IPS-18c (cell line): ENCODE measurements around the gene FAM237B.
"Not testable (repeated sequence)": the region's sequence is repeated elsewhere in the genome, so short reads cannot be mapped to it uniquely, and the experiment has no call there.

Source experiments
- H3K4me3 ChIP-seq: 2 replicates; pipeline ENCODE4 v1.7.0; 2013; ENCODE audit warnings: low read depth, mild to moderate bottlenecking, low read length, moderate library complexity; ENCODE audit not compliant: insufficient read depth
- H3K9me3 ChIP-seq: one replicate; pipeline ENCODE4 v1.6.1; 2013; ENCODE audit warnings: mild to moderate bottlenecking, low read length, moderate library complexity; ENCODE audit not compliant: control insufficient read depth, insufficient read depth

The FAM237B gene

DNA sequence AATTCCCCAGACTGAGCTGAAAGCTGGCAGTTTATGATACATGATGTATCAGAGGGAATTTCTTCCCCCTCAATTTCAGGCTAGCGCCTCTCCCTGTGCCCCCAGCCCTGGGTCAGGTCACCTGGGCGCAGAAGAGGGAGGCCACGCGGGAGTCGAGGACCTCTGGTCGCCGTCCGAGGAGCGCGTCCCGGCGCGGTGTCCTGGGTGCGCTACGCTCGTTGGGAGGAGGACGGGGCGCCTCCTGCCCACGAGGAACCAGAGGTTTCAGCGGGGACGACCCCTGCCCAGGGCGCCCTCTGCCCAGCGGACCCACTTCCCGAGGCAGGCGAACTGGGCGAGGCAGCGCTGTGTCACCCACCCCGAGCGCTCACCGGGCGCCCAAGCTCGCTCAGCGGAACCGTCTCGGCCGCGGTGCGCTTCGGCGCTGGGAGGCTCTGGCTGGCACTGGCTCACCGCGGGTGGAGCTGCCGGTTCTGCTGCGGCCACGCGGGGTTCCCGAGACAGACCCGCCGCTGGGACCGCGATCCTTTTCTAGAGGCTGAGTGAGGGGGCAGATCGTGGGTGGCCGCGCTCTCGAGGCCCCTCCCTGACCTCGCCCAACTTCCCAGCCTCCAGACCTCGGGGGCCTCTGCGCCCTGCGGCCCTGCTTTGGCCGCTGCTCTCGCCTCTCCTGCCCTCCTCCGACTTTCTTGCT lies at the start of gene FAM237B:
Gene FAM237B (minus strand): TSS at position 504 of the 694 bp plus-strand sequence. CDS start 1,556 bp downstream, outside the sequence.
- no peaks in the 10 kb centered on the region for H3K9me3 ChIP-seq
- H3K4me3 ChIP-seq: peak within 1 kb of the TSS; percentile 52

DNA sequence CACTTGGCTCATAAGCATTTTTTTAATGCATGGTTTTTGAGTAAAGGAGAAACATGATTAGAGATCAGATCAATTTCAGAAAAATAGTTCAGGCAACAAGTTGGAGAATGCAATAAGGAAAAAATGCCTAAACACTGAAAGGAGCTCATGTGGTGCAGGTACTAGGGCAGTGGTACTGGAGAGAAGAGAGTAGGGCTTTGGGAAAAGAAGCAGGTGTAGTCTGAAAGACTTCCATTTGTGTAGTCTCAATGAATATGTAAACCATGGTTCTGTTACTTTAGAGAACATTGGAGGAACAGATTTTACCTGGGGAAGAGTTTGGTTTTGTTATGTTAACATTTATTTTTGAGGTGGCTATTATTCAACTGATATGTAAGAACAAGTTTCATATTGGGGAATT lies 30.9 kb upstream of the FAM237B start:
- Histone ChIP-seq H3K9me3 (peaks cover under 1% of the 10 kb centered on the region), H3K4me3 (no peak overlapping the region)

DNA sequence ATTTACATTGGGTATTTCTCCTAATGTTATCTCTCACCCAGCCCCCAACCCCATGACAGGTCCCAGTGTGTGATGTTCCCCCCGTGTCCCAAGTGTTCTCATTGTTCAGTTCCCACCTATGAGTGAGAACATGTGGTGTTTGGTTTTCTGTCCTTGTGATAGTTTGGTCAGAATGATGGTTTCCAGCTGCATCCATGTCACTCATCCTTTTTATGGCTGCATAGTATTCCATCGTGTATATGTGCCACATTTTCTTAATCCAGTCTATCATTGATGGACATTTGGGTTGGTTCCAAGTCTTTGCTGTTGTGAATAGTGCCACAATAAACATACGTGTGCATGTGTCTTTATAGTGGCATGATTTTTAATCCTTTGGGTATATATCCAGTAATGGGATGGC lies 28.9 kb upstream of the FAM237B start:
- H3K9me3 ChIP-seq, H3K4me3 ChIP-seq: not testable (repeated sequence)

DNA sequence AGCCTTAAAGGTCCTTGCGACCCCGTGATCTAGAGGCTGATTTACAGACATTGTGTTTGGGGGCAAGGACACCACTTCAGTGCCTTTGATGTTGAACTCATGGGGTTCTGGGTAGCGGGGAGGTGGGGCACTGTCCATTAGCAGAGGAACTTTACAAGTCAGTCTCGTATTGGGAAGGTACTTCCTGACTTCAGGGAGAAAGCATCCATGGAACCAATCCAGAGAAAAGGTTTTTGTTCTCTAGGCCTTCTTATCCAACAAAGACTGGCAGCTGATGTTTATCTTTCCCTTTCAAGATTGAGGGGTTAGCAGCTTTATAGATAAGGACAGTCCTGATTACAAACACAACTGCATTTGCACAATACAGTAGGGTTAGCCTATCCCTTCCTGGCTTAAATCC lies 28.2 kb upstream of the FAM237B start:
- no peak overlapping the region for H3K4me3 ChIP-seq
- H3K9me3 ChIP-seq: peaks cover 3% of the 10 kb centered on the region

DNA sequence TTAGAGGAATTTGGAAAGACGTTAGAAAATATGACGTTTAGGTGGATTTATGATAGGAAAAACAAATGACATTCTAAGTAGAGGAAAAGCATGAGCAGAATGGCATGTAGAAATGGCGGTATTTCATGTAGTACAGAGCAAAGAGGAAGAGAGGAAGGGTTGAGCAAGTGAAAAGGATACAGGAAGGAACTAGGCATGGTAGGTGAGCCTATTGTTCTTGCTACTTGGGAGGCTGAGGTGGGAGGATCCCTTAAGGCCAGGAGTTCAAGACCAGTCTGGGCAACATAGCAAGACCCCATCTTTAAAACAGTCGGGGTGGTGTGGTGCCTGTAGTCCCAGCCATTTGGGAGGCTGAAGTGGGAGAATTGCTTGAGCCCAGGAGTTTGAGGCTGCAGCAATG lies 26.7 kb upstream of the FAM237B start:
- peaks cover 3% of the 10 kb centered on the region for H3K9me3 ChIP-seq
- no peak overlapping the region for H3K4me3 ChIP-seq

DNA sequence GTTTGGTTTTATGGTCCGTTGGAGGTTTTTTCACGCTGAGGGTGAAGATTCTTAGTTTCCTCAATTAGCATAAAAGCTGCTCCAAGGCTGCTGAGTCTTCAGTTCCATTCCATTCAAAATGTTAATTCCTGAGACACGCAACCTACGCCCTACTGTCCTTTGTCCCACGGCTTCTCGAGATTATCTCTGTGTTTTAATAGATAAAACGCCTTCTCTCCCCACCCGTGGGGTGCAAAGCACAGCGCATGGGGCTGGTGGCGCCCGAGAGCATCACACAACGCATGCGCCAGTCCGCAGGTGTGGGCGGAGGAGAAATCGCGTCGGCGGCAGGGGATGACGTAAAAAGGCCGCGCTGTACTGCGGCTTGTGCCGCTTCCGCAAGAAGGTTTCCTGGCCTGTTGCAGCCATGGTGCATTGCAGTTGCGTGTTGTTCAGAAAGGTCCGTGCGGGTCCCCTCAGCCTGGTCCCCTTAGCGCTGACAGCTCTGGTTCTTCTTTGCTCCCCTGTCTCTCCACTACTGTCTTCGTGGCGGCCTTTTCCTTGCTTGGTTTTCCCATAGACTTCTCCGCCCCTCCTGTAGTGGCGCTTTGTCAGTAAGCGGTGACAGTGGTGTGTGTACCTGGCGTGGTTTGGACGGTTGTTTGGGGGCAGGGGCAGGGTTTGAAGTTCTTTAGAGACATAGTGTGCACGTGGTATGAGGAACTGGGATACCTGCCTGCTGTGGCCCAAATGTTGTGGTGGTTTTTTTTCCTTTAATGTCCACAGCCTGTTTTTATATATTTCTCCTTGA lies 25.4 kb upstream of the FAM237B start, which contains the start of gene GTPBP10:
Gene GTPBP10 (plus strand): TSS at position 381 of the 790 bp plus-strand sequence. CDS start 26 bp downstream, at position 407.
- H3K9me3 ChIP-seq: peaks cover 3% of the 10 kb centered on the region
- H3K4me3 ChIP-seq: peak within 1 kb of the TSS; percentile 99

DNA sequence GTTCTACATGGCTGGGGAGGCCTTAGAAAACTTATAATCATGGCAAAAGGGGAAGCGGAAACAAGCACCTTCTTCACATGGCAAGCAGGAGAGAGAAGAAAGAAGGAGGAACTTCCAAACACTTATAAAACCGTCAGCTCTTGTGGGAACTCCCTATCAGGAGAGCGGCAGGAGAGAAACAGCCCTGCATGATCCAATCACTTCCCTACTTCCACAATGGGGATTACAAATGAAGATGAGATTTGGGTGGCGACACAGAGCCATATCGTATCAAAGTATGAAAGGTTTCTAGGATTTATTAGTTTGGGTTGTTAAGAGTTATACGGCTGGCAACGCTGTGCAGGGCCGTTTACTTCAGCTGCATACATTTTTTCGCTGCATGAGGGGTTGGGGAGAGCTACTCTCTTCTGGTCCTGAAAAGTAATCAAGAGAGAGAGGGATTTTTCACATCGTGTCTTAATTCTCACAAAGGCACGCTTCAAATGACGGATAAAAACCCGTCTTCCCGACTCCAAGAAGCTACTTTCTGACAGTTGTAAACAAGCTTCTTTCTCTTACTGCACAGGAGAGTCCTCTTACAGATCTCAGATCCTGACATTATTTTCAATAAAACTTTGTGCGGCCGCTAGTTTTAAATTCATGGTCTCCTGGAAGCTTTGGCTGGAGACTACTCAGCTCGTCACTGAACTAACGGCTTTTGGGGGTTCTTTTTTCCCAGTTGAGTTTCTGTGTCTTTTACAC lies 24.7 kb upstream of the FAM237B start:
- H3K4me3 ChIP-seq: peak overlapping the region; percentile 99

DNA sequence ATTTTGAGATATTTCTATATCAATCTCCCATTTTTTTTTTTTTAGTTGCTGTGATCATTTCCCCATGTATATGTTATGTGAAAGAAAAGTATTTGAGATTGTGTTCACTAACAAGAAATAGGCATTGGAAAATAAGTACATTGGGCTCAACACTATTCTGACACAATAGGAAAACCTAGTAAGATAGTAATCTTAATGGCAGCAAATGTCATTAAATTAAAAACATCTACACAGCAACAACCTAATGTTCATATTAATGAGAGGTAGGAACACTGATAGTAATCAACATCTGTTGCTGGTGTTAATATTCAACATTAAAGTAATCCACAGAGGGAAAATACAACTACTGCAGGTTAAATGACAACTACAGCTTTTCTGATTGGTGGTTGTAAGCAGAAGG lies 23.9 kb upstream of the FAM237B start:
- Histone ChIP-seq H3K4me3 (no peak overlapping the region), H3K9me3 (peaks cover 3% of the 10 kb centered on the region)

More for the DNA sequence above, 24.7 kb upstream of the FAM237B start:
- peaks cover 3% of the 10 kb centered on the region for H3K9me3 ChIP-seq

DNA sequence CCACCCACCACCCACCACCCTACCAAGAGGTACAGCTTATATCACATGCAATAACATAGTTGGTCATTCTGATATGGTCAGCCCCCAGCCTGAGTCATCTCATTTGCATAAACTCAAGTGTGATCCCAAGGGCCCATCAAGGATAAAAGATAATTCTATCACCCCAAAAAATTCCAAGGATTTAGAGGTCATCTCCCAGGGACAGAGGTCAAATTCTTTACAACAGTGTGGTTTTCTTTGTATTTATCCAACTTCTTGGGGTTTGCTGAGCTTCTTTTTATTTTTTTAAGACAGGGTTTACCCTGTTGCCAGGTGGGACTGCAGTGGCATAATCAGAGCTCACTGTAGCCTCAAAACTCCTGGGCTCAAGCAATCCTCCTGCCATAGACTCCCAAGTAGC lies 16.0 kb upstream of the FAM237B start:
- Histone ChIP-seq H3K4me3 (no peak overlapping the region), H3K9me3 (no peaks in the 10 kb centered on the region)

DNA sequence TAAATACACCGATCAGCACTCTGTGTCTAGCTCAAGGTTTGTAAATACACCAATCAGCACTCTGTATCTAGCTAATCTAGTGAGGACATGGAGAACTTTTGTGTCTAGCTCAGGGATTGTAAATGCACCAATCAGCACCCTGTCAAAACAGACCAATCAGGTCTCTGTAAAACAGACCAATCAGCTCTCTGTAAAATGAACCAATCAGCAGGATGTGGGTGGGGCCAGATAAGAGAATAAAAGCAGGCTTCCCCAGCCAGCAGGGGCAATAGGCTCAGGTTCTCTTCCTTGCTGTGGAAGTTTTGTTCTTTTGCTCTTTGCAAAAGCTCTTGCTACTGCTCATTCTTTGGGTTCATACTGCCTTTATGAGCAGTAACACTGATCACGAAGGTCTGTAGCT lies 13.8 kb upstream of the FAM237B start:
- not testable (repeated sequence) for H3K4me3 ChIP-seq, H3K9me3 ChIP-seq

DNA sequence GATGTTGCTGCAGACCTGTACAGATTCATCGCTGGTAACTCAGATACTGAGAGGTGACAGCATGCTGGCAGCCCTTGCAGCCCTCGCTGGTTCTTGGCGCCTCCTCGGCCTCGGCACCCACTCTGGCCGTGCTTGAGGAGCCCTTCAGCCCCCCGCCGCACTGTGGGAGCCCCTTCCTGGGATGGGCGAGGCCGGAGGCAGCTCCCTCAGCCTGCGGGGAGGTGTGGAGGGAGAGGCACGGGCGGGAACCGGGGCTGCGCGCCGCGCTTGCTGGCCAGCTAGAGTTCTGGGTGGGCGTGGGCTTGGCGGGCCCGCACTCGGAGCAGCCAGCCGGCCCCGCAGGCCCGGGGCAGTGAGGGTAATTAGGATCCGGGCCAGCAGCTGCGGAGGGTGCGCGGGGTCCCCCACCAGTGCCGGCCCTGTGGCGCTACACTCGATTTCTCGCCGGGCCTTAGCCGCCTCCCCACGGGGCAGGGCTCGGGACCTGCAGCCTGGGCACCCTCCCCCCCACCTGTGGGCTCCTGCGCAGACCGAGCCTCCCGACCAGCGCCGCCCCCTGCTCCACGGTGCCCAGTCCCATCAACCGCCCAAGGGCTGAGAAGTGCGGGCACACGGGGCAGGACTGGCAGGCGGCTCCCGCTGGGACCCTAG lies 13.2 kb upstream of the FAM237B start:
- Histone ChIP-seq H3K9me3 (no peaks in the 10 kb centered on the region), H3K4me3 (no peak overlapping the region)

DNA sequence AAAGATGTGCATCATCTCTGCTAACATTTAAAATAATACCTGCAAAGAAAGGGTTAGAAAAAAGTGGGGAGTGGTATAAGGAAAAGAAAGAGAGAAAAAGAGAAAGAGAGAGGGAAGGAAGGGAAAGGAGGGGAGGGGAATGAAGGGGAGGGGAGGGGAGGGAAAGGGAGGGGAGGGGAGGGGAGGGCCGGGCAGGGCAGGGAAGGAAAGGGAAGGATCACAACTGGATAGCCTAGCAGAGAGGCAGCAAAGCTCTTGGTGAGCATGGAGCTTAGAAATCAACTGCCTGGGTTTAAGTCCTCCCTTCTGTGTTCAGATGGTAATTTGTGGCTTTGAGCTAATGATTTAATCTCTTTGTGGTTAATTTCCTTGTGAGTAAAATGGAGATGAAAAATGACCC lies 5.4 kb upstream of the FAM237B start:
- Histone ChIP-seq H3K9me3 (no peaks in the 10 kb centered on the region), H3K4me3 (no peak overlapping the region)

DNA sequence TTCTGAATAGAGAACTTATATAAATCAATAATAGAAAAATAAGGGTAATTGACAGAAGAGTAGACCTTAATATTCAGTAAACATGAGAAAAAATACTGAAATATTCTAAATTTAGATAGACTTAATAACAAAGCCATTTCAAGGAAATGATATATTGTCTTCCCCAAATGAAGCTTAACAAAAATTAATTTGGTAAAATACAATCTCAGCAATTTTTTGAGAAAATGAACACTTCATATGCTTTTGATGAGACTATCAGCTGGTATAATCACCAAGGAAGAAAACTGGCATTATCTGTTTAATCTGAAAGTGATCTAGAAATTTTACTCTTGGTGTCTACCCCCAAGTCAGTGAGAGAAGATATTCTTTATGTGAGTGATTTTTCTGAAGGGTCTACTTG lies 1.7 kb upstream of the FAM237B start:
- H3K4me3 ChIP-seq: no peak overlapping the region

DNA sequence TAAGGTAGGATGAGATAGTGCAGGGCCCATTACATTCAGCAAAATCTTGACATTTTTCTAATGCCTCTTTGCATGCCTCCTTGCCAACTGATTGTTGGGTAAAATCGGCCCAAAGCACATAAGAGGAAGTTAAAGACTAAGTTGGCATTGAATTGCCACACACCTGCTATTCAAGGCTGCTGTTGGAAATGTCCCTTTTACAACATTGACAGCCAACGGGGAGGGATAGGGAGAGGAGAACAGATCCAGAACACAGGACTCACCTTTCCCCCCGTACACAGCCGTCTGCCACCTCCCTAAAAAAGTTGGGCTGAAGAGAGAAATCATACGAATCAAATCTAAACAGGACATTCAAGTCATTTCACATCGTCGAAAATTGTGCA lies 695 bp downstream of the FAM237B start:
- peak overlapping the region; percentile 52; the same call in 1 of the 2 replicates for H3K4me3 ChIP-seq
- H3K9me3 ChIP-seq: no peaks in the 10 kb centered on the region

More for the DNA sequence above, 1.7 kb upstream of the FAM237B start:
- H3K9me3 ChIP-seq: no peaks in the 10 kb centered on the region

DNA sequence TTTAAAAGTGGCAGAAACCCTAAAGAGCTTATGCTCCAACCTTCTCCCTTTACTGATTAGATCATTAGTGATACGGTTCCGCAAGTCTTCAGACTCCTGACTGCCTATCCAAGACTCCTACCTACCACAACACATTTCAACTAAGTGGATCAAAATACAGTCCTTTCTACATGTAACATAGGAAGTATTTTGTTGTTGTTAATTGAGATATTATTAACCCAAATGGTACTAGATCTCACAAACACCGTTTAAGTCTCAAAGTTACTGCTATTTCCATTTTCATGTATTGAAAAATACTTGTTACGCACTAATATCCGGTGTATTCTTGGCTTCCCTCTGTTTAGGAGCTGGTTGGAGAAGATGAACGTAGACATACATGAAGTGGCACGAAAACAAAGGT lies 1.1 kb downstream of the FAM237B start:
- Histone ChIP-seq H3K9me3 (no peaks in the 10 kb centered on the region), H3K4me3 (no peak overlapping the region)

DNA sequence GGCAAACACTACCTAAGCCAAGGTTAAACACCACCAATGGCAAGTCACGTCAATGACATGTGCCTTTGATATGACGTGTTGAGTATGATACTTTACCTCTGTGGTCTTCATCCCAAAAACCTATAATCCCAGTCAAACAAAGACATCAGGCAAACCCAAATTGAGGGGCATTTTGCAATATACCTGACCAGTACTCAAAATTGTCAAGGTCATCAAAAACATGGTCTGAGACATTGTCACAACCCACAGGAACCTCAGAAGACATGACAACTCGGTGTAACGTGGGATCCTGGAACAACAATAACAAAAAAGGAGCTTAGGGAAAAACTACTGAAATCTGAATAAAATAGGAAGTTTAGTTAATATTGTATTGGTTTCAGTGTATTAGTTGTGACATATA lies 7.2 kb downstream of the FAM237B start:
- no peaks in the 10 kb centered on the region for H3K9me3 ChIP-seq
- no peak overlapping the region for H3K4me3 ChIP-seq

DNA sequence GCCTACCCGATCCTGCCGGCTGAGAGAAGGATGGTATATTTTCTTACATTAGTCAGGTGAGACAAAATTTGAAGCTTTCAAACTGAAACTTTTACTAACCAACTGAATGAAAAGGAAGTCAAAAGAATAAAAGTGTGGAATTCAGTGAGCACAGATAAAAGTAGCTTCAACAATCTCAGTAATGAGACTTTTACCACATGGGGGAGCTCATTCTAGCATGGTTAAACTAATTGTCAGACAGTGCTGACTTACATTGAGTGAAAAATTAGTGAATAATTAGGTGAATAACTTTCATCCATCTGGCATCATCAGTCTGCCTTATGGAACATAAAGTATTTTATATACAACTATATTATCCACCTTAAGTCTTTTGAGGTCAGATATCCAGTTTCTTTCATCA lies 8.4 kb downstream of the FAM237B start:
- H3K4me3 ChIP-seq: no peak overlapping the region
- no peaks in the 10 kb centered on the region for H3K9me3 ChIP-seq
